Measurements from ENCODE around the gene RPL34. TPM values are rescaled to one million over a fixed set of nuclear protein-coding genes. Genes with fewer than 3 reads are reported as not detected.

The RPL34 gene
- 376 and 608 TPM in 2 replicates for total RNA-seq

DNA sequence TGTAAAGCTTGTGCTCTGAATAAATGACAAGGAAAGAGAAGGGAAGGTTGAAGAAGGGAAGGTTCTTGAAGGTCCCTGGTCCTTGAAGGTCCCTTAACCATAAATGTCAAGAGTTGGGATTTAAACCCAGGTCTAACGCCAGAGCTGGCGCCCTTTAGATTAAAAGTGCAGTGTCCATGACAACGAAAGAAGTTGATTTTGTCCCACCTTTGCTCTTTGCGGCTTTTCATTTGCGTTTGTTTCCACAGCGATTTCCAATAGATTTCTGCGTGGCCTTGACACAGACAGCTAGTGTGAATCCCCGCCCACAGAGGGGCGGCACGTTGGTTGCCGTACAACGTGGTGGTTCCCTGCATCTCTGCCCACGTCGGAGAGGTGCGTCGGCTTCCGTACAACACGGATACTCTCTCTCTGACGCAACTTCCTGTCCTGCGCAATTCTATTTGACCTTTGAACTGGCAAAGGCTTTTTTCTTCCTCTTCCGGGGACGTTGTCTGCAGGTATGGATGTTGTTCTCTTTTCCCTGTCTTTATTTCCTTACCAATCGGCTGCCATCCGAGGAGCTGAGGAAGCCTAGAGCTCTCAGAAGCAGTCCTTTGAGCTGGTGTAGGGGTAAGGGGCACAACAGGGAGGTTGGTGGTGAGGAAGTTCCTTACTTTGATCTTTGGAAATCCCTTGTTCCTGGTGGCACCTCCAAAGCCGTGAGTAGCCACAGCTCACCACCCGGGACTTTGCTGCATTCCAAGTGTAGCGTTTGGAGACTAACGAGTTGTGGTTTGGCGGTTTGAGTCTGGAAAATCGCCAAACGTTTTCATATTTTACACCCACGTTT lies at the start of gene RPL34:
Gene RPL34, plus strand, starts transcription at position 476 of the 832 bp plus-strand sequence. CDS start 1,384 bp downstream, outside the sequence.

DNA sequence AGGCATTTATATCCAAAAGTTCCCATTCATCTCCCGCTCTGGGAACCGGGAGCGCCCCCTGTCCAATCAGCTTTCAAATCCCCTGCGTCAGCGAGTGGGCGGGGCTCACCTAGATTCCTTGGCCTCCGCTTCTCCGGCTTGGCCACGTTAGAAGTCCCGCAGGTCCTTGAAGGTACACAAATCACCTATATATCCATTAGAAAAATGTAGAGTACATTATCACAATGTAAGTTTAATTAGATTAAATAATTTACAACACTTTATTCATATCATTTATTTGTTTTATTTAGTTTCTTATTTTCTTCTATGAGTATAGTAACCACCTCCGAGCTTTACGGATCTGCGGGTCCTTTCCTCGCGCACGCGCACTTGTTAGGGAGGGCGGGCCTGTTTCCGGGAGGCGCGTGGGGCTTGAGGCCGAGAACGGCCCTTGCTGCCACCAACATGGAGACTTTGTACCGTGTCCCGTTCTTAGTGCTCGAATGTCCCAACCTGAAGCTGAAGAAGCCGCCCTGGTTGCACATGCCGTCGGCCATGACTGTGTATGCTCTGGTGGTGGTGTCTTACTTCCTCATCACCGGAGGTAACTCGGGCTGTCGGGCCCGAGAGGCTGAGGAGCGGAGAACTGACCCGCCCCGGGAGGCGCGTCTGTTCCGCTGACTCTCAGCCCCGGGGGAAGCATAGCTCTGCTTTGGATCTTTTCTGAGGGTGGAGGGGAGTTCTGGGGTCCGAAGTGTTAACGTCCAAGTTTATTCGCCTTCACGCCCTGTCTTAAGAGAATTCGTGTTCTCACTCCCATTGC lies 30.0 kb downstream of the RPL34 start, which contains the start of gene OSTC:
Gene OSTC, plus strand, starts transcription at position 388 of the 802 bp plus-strand sequence. Its CDS starts 57 bp downstream, at position 445.

Other genes starting within 250 kb of the RPL34 start
- 245 and 614 TPM in 2 replicates for gene OSTC, start 30.0 kb downstream of the RPL34 start, total RNA-seq
- not detected in 2 replicates for gene ETNPPL, start 142.5 kb downstream of the RPL34 start, total RNA-seq

All from smooth muscle cell of the umbilical artery (primary cell).